Spleen (tissue), 7 donors: ENCODE data around the gene UGT1A5.

Source experiments
- POLR2A ChIP-seq, 3 donors: fragments of 450-650 bp; IDR thresholded peaks; one replicate each; pipeline ENCODE4 v1.5.1; 2017; ENCODE audit warnings: antibody characterized with exemption in 3 of 3, mild to moderate bottlenecking in 1 of 3
- POLR2AphosphoS5 ChIP-seq, 3 donors: sonication (generic); formaldehyde crosslinking; IDR thresholded peaks; one replicate each; pipeline ENCODE4 v1.5.1; 2017; ENCODE audit warnings: antibody characterized with exemption in 3 of 3
- TF ChIP-seq, protein P1 (sequence below), 11 experiments: fragments of 200-600 bp in 7 of 11; fragments of 450-650 bp in 4 of 11; sonication (generic) in 4 of 11; IDR thresholded peaks in 8 of 11; conservative IDR thresholded peaks in 3 of 11; 1 replicate in 7 of 11; 2 replicates in 4 of 11; pipeline versions ENCODE4 v1.4.0 to v1.8.0; 2016 to 2021; ENCODE audit warnings: antibody characterized with exemption in 11 of 11, inconsistent platforms in 4 of 11, mild to moderate bottlenecking in 1 of 11
- donor health status: DM: no; HTN: no; CAD: no; lungs with moderate emphysema.
- donor health status: DM: no; HTN: no; CAD: no.
- donor health status: DM: no; HTN: no; CAD: no.

DNA sequence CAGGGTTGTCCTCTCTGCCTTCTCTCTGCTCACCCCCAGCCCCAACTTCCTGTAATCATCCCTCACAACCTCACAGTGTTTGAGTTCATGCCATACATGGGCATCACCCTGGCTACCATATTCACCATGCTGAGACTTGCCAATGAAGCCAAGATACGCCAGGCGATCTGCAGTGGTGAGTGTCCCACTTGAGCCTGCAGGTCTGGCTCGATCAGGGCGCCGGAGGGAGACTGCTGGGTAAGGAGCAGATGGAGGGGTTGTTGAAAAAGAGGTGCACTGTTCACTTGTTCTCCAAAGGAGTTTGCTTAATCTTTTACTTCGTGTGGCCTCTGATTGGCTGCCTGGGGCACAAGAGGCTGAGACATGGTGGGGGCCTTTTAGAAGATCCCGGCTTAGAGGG, 80.0 kb downstream of the UGT1A5 start:
- TF ChIP-seq, protein P1, sequence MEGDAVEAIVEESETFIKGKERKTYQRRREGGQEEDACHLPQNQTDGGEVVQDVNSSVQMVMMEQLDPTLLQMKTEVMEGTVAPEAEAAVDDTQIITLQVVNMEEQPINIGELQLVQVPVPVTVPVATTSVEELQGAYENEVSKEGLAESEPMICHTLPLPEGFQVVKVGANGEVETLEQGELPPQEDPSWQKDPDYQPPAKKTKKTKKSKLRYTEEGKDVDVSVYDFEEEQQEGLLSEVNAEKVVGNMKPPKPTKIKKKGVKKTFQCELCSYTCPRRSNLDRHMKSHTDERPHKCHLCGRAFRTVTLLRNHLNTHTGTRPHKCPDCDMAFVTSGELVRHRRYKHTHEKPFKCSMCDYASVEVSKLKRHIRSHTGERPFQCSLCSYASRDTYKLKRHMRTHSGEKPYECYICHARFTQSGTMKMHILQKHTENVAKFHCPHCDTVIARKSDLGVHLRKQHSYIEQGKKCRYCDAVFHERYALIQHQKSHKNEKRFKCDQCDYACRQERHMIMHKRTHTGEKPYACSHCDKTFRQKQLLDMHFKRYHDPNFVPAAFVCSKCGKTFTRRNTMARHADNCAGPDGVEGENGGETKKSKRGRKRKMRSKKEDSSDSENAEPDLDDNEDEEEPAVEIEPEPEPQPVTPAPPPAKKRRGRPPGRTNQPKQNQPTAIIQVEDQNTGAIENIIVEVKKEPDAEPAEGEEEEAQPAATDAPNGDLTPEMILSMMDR (IDR thresholded peaks at IDR 0.05 in 8 of 11, conservative IDR thresholded peaks at IDR 0.05 in 3 of 11) = no peak
- no peak for TF ChIP-seq POLR2A (IDR thresholded peaks at IDR 0.05)
- no peak for TF ChIP-seq POLR2AphosphoS5 (IDR thresholded peaks at IDR 0.05)
